Medulla oblongata (tissue), 1 donor: ENCODE results near the gene DOHH.
A peak's percentile ranks its signal among the peaks of the same experiment; 100 is the strongest.
"Not testable (repeated sequence)": the region's sequence is repeated elsewhere in the genome, so short reads cannot be mapped to it uniquely, and the experiment has no call there.

Source experiments
- DNase-seq: peaks from one replicate; pipeline ENCODE4 v3.0.0-alpha.2; 2015; ENCODE audit errors: extremely low spot score

The DOHH gene

DNA sequence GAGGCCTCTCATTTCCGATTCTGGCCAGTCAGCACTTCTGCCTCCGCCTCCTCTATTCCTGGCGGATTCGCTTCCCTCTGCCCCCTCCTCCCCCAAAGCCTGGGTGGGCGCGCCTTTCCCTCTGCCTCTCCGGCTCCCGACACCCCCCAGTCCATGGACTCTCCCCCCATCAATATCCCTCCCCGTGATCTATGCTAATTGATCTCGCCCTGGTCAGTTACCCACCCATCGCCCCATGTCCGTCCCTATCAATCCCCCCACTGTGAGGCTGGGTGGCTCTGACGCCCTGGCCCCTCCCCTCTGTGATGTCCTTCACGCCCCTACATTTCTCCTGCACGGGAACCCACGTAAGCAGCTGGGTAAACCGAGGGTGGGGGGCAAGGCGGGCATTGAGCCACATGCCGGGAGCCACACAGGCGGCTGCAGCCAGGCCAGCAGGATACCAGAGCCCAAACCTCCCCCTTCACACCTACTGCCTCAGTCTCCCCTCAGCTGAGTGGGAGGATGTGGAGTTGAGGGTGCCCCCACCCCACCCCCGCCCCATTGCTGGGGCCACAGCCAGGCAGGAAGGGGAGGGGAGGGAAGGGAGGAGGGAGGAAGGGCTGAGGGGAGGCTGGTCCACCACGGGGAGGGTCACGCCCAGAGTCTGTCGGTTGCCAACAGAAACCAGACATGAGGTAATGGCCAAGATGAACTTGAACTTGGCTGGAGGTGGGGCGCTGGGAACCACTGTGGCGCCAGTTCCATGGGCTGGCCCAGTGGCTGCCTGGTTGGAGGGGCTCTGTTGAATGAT lies 41.2 kb downstream of the DOHH start:
- DNase-seq = peak; percentile 90

DNA sequence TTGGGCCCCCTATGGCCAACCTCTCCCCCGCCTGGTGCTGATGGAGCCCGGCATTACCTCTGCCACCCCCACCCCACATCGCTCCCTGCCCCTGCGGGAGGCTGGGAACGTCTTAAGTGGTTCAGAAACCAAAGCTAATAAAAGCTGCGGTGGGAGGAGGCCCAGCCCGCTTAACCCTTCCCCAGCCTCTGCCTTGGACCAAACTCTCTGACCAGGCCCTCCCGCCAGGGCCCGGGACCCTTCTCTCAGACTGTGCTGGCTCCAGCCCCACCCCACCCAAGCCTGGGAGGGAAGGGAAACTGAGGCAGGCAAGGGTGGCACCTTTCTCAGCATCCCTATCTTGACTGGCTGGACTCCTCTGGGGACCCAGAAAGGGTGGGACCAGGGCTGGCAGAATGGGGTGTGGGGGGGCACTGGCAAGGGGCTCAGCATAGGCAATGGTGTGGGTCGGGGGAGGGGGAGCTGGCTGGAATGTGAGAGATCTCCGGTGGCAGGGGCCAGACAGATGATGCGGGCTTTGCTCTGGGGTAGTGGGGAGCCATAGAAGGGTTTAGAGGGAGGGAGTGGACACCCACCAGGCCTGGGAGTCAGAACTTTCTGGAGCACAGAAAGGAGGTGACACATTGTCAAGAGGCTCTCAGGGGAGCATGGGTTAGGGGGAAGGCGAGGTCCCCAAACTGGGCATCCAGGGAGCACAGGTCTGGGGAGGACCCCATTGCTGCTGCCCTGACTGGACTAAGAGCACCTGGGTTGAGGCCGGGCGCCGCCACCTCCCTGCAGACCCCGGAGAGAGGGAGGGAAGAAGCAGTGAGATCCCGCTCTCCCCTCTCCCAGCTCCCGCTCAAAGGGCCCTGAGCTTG lies 42.0 kb downstream of the DOHH start:
- DNase-seq = peak; percentile 38

DNA sequence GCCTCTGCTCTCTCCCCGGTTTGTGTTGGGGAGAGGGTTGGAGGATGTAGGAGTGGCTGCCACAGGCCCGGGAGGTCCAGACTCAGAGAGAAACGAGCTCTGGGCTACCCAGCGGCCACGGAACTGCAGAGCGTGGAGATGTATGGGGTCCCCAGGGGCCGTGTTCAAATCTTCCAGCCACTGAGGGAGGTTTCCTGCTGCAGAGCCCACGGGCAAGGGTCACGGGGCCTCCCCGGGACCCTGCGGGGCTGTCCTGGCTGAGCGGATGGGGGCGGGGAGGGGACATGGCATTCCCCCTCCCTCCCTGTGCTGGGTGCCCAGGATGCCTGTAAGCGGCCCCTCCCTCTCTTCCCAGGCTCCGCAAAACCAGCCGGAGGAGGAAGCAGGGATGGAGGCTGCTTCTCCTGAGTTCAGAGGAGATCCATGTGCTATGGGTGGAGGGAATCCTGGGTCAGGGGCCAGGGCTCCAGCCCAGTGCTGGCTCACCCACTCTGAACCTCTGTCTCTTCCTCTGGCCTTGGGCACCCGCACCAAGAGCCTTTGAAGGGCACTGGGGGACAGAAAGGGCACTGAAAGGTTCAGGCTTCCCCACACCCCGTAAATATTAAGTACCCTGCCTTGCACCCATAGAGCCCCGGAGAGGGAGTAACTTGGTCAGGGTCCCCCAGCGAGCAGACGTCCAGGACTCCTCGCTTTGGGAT lies 42.8 kb downstream of the DOHH start:
- DNase-seq = no peak

DNA sequence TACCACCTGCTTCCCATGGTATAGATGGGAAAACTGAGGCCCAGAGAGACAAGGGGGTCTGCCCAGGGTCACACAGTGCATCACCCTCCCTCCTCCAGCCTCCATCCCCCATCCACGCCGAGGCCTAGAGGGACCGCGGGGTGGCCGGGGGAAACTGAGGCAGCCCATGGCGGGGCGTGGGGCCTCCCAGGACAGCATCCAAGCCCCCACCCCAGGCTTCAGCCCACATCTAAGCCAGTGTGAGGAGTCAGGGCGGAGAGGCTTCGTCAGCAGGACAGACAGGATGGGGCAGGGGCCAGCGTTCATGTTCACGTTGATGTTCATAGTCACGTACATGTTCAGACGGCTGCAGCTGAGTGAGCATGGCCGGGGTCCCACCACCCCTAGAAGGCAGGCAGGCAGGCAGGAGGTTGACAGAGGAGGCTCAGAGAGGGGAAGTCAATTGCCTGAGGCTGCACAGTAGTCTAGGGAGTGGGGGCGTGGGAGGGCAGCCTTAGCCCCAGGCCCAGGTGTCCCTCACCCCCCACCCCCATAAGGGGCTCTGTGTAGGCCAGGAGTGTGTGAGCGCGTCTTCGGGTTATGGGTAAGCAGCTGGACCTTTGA lies 43.4 kb downstream of the DOHH start:
- no peak for DNase-seq

DNA sequence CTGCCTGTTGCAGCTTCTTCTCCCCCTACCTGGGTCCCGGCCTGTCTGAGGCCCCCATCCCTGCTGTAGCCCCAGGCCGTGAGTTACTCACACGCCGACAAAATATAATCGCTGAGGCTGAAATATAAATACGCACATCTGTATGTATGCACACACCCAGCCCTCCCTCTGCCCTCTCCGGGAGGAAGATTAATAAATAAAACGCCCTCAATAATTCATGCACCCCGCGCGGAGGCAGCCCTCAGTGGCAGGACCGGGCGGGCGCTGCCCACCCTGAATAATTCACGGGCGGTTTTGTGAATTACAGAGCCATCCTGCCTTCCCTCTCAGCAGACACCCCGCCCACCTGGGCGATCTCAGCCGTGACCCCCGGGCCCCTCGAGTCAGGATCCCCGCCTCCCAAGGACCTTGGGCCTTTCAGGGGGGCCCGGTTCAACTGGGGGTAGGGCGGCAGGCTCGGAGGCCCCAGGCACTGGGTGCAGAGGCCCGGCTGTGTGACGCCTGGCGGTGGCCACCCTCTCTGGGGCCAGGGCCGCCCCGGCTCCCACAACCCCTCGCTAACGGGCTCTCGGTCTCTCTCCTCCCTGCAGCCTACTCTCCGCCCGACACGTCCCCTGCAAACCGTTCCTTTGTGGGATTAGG lies 44.4 kb downstream of the DOHH start:
- DNase-seq = no peak

DNA sequence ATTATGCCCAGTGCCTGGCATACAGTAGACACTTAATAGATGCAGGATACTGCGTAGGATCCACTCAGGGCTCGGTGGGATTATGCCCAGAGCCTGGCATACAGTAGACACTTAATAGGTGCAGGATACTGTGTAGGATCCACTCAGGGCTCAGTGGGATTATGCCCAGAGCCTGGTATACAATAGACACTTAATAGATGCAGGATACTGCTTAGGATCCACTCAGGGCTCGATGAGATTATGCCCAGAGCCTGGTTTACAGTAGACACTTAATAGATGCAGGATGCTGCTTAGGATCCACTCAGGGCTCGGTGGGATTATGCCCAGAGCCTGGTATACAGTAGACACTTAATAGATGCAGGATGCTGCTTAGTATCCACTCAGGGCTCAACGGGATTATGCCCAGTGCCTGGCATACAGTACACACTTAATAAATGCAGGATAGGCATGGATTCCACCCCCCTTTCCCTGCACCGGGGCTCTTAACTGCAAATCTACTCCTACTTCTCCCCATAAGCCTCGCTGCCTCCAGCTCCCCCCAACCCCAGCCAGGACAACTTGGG lies 45.0 kb downstream of the DOHH start:
- no peak for DNase-seq

DNA sequence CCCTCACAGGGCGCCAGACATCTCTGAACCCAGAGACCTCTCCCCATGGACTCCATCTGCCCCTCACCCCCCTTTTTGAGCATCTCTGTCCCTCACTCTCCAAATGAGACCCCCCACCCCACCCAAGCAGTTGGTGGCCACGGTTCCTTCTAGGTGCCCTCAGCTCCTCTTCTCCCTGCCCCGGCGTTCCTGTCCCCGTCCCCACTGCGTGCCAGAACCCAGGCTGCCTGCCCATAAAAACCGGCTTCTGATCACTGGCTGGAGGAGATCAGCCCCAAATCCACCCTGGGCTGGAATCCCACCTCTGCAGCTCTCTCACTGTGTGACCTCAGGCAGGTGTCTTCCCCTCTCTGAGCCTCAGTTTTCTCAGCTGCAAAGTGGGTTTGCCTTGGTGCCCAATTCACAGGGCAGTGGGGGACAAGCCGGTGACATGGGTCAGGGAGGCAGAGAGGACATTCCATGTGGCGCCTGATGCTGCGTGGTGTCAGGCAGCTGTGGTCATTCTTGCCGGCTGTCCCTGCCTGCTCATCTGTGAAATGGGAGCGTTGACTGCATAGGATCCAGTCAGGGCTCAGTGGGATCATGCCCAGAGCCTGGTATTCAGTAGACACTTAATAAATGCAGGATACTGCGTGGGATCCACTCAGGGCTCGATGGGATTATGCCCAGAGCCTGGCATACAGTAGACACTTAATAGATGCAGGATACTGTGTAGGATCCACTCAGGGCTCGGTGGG lies 45.6 kb downstream of the DOHH start:
- DNase-seq = no peak

DNA sequence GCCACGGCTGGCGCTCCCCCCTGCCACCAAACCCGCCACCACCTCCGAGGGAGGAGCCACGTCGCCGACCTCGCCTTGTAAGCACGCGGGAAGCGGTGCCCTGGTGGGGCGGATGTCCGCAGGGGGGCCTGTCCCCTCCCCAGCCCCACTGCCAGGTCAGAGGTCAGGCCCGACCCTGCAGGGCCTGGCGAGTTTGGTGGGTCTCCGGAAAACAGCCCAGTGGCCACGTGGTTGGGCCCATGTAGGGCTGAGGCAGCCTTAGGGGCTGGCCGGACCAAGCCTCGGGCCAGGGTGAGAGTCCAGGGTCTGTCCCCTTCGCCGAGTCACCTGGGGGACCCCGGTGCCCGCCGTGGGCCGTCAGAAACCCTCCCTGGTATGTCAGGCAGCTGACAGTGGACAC lies 46.6 kb downstream of the DOHH start:
- DNase-seq = no peak

DNA sequence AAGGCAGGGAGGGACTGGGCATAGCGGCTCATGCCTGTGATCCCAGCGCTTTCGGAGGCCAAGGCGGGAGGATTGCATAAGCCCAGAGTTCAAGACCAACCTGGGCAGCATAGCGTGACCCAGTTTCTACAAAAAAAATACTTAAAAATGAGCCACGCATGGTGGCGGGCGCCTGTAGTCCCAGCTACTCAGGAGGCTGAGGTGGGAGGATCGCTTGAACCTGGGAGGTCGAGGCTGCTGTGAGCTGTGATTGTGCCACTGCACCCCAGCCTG lies 47.6 kb downstream of the DOHH start:
- DNase-seq = not testable (repeated sequence)

DNA sequence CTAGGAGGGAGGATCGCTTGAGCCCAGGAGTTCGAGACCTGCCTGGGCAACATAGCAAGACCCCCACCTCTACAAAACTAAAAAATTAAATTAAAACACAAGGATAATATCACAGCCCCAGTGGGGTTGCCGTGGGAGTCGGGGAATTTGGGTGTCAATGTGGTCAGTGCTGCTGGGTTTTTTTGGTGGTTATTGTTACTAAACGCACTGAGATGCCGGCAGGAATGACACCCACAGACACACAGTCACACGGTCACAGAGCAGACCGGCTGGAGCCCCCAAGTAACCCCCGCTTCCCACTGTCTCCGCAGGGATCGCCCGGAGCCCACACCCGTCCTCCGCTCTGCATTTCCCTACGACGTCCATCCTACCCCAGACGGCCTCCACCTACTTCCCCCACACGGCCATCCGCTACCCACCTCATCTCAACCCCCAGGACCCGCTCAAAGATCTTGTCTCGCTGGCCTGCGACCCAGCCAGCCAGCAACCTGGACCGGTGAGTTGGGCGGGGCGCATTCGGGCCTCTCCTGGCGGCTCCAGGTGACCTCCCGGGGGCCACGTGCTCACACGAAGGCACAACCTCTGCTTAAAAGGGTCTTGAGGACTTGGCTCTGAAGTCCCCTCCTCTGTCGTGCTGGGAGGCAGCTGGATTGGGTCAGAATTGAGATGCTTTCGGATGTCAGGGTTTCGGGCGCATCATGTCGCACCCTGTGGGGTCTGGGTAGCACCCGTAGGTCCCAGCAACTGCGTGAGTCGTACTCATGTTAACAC lies 48.1 kb downstream of the DOHH start:
- DNase-seq = no peak

DNA sequence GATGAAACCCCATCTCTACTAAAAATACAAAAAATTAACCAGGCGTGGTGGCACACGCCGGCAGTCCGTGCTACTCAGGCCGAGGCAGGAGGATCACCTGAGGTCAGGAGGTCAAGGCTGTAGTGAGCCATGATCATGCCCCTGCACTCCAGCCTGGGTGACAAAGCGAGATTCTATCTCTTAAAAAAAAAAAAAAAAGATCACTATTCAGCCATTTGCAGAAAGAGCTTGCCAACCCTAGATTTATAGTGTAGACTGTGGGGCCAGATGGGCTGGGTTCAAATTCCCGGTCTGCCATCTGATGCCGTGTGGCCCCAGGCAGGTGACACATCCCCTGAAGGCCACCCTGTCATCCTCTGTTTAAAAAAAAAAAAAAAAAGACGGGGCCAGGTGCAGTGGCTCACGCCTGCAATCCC lies 49.0 kb downstream of the DOHH start:
- no peak for DNase-seq

DNA sequence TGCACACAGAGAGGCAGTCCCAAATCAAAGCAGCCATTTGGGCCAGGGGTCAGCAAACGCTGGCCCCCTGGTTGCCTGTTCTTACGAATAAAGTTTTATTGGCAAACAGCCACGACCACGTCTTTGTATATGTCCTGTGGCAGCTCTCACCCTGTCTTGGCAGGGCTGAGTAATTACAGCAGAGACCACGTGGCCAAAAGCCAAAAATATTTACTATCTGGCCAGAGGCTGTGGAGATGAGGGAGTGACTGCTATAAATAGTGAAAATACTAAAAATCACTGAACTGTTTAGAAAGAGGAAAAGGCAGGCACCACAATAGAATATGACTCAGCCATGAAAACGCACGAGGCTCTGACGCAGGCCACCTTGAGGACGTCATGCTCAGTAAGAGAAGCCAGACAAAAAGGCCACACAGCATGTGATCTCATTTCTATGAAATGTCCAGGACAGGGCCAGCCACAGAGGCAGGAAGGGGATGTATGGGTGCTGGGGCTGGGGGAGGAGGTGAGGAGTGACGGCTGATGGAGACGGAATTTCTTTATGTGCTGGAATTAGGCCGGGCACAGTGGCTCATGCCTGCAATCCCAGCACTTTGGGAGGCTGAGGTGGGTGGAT lies 49.6 kb downstream of the DOHH start:
- DNase-seq = peak; percentile 52

DNA sequence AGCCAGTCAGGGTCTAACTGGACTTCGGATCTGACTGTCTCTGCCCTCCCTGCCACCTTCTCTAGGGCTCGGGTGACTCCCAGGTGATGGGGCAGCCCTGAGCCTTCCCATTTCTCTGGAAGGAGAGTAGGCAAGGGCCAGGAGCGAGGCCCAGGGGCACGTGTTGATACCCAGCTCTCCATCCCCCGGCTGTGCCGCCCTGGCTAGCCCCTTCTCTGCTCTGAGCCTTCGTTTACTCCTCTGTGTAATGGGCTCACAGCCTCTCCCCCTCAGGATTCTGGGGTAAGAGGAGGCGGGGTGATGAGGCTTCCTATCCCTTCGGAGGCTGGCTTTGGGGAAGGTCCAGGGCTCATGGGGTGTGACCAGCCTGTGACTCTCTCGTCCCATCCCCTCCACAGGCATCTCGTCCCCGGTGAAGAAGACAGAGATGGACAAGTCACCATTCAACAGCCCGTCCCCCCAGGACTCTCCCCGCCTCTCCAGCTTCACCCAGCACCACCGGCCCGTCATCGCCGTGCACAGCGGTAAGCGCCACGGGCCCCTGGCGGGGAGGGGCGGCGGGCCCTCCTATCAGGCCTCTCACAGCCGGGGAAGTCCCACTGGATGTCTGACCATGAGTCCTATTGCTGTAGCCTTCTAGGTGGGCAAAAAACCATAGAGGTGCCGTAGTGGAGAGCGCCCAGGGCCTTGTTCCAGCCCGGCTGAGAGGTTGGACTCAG lies 51.7 kb downstream of the DOHH start:
- DNase-seq = no peak

DNA sequence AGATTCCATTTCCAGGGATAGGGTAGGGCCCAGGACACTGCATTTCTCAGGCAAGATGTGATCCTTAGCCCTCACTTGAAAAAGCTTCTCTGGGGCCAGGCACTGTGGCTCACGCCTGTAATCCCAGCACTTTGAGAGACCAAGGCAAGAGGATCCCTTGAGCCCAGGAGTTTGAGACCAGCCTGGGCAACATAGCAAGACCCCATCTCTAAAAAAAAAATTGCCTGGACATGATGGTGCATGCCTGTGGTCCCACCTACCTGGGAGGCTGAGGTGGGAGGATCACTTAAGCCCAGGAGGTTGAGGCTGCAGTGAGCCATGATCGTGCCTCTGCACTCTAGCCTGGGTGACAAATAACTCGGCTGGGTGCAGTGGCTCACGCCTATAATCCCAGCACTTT lies 53.8 kb downstream of the DOHH start:
- DNase-seq = not testable (repeated sequence)

DNA sequence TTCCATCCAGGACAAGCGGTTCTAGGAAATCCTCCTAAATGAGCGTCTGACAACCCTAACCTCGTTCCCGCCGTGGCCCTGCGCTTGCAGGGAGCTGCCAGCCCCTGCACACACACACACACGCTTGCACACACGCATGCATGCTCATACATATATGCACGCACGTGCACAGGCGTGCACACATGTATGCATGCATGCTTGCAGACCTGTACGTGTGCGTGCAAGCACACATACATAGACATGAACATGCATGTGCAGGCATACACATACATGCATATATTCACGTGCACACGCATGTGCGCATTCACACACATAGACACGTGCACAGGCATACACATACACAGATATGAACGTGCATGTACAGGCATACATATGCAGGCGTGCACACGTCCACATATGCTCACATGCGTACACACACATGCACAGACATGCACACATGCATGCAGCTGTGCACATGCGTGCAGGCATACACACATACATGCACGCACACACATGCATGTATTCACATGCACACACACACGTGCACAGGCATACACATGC lies 55.7 kb downstream of the DOHH start:
- no peak for DNase-seq

DNA sequence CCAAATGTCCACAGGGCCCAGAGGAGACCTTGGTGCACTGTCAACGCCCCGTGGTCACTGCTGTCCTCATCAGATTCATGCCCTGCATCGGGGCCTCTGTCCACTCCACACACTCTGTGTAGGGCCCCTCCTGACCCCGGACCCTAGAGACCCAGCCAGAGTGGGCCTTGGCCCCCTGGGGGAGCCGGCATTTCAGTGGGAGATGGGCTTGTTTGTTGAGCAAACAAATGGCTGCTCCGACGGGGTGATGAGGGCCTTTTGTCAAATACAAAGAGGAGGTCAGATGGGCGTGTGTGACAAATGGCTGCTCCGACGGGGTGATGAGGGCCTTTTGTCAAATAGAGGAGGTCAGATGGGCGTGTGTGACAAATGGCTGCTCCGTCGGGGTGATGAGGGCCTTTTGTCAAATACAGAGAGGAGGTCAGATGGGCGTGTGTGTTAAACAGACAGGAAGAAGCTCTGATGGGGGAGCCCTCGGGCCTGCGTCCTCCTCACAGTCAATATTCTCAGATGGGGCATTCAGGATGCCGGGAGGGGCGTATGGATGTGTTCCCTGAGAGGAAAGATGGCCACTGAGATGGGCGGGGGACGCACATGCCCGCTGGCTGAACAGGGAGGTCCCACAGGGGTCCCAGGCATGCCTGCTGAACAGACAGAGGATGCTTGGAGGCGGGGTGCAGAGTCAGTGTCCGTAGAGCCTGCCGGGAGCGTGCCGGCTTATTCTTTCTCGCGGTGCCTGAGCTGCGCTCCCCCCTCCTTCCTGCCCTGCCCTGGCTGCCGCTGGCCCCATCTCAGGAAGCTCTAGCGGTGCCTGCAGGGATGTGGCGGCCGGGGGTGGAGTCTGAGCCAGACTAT lies 56.4 kb downstream of the DOHH start:
- no peak for DNase-seq

DNA sequence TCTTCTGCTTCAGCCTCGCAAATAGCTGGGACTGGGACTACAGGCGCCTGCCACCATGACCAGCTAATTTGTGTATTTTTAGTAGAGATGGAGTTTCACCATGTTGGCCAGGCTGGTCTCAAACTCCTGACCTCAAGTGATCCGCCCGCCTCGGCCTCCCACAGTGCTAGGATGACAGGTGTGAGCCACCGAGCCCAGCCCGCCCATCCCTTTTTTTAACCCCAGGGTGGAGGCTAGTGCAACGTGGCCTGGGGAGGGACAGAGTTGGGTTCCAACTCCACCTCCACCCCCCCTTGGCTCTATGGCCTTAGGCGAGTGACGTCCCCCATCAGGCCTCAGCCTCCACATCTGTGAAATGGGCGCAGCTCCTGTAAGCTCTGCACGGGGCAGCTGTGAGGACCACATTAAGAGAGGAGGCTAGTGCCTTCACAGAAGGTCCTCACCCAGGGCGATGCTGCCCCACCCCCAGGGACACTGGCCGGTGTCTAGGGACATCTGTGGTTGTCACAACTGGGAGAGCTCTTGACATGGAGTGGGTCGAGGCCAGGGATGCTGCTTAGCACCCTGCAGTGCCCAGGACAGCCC lies 57.9 kb downstream of the DOHH start:
- DNase-seq = no peak
